ENCODE results near the gene CUTC.
"Not testable (repeated sequence)": the region's sequence is repeated elsewhere in the genome, so short reads cannot be mapped to it uniquely, and the experiment has no call there.

CUTC gene

GRCh38 chr10:99732033-99732842 is at the start of gene CUTC, which contains the start of gene COX15:
CUTC (plus strand) TSS chr10:99732234; CDS start chr10:99732349, 115 bp downstream.
COX15 (minus strand) TSS chr10:99732127; CDS start chr10:99732049, 78 bp downstream.
- peak; percentile 97 for DNase-seq

DNA sequence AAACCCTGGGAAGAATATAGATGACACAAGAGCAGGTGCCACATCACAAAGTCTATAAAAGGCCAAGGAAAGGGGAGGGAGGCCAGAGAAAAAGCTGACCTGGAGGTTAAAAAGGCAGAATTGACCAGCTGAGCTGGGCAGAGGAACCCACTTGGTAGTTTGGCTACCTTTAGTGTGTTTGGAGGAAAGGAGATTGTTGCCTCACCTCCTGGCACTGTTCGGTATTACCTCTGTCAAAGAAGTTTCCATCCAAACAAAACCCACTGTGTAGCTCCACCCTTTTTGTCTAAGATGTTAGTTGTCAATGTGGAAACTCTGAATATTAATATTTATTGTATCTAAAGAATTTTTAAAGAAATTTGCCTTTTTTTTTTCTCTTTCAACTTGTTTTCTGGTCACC is 49.3 kb upstream of the CUTC start:
- no peak for DNase-seq

DNA sequence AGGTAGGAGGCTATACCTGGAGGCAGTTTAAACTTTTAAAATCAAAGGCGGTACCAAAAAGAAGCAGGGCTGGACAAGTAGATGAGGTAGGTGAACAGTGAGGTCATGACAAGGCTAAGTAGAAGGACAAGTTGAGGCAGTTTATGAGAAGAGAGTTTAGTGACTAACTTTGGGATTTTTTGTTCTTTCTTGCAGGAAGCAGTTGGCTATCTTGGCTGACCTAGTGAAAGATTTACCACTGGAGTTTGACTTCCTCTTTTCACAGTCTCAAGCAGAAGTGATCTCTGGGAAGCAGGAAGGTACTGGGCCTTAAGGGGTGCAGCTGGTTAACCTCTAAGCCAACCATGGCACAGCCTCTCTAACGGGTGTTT is 46.5 kb upstream of the CUTC start:
- DNase-seq = no peak

DNA sequence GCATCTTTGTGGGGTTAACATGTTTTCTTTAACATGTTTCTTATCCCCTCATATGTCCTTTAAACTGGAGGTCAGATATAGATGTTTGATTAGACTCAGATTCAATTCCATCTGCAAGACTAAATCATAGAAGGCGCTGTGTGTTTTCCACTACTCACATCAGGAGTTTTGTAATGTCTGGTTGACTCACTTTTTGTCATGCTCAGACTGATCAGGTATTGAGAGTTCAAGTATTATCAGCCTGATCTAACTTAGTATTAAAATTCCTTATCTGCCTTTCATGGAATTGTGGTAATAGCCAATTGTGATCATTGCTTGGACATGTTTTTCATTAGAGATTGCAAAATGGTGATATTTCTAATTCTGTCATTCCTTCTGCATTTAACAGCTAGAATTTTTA is 42.6 kb upstream of the CUTC start:
- DNase-seq = no peak

GRCh38 chr10:99693933-99694583 is 38.0 kb upstream of the CUTC start:
- DNase-seq = no peak

DNA sequence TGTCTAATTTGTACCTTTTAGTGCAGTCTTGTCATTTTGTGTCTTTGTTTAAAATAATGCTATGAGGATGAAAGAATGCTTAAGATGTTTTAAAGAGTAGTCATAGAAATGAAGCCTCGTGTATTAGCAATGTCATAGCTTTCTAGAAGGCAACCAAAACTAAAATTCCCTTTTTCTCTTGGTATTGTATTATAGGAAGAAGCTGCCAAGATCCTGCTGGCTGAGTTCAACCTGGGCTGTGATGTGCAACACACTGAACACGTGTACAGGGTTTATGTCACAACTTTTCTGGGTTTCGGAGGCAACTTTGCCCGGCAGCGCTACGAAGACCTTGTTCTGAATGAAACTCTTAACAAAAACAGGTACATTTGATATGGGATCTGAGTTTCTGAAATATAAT is 36.3 kb upstream of the CUTC start:
- DNase-seq = no peak

GRCh38 chr10:99698504-99699080 is 33.4 kb upstream of the CUTC start:
- no peak for DNase-seq

DNA sequence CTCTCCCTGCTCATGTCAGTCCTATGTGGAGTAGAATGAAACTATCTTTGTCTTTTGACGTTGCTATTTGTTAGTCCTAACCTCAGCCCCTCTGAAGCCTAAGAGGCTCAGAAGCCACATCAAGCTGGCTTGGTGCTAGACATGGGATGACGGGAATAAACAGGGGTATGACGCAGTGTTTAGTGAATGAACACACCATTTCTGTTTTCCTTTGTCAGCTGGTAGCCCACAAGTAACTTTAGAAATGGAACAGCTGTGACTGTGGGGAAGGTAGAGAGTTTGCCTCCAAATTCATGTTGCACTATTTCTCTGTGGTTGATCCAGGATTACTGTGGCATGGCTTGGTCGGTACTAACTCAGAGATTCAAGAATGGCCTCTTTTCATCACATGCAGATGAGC is 31.4 kb upstream of the CUTC start:
- DNase-seq = no peak

GRCh38 chr10:99708428-99709012 is 23.5 kb upstream of the CUTC start:
- DNase-seq = no peak

DNA sequence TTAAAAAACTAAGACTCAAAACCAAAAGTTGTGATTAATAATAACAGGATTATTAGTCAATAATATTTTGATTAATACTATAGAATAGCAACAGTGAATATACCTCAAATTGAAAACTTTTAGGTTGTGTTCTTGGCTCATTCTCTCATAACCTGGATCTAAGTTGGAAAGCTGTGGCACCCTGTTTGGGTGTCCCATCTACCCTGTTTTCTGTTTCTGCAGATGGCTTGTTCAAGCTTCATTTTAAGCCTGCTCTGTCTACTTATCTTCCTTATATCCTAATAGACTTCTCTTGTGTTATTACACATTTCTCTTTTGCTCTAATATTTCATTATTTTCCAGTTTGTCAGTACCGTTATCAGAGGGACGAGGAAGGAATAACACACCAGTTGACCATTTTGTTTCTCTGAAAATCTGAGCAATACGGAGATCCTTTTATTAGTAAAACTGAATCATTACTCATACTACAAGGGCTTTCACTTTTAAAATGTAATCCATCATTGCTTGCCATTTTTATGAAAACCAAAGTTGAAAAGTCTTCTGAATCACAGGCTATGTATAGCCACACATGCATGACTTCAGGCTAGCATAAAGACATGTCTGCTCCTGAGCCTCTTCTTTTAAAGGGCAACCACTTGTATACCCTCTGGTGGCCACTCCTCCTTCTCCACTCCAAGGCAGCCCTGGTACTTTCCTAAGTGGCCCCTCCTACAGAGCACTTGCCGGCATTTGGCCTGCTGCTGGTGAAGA is 22.4 kb upstream of the CUTC start:
- DNase-seq = no peak

DNA sequence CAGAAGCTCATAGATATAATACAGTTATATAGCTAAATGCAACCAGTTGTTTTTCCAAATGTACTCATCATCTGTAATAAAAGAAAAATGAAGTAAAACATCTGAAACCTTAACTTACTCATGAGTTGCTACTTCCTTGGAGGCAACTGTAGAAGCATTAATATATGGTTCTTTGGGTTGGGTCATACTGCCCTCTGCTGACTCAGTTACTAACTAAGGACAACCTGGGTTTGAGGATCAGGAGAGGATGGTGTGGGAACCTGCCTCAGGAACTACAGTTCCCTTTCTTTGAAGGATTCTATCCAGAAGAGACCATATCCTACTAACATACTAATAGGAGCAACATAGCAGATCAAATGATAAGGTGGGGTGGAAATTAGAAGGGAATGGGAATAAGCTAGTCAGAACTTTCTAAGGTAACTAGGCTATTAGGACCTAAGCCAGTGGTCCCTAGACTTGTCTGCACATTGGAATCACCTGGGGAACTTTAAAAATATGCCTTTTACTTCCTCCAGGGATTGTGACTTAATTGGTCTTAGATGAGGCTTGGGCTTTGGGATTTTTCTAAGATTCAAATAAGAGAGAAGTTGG is 20.8 kb upstream of the CUTC start:
- DNase-seq = peak; percentile 45

GRCh38 chr10:99714446-99714845 is 17.6 kb upstream of the CUTC start:
- DNase-seq = no peak

DNA sequence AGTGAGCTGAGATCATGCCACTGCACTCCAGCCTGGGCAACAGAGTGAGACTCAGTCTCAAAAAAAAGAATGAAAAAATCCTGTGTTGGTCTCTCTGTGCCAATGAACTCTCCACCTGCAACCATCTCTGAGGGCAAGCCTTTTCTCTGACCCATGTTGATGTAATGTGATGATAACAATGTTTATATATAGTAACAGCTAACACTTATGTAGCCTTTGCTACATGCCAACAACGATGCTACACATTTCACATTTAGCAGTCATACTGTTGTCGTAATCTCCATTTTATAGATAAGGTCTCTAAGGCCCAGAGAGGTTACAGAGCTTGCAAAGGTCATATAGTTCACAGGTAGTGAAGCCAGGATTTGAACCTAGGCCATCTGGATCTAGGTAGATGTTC is 11.6 kb upstream of the CUTC start:
- no peak for DNase-seq

- DNase-seq = no peak
Measured at GRCh38 chr10:99730026-99730425, 2.0 kb upstream of the CUTC start.

GRCh38 chr10:99731306-99732032 is 565 bp upstream of the CUTC start:
- DNase-seq = no peak

DNA sequence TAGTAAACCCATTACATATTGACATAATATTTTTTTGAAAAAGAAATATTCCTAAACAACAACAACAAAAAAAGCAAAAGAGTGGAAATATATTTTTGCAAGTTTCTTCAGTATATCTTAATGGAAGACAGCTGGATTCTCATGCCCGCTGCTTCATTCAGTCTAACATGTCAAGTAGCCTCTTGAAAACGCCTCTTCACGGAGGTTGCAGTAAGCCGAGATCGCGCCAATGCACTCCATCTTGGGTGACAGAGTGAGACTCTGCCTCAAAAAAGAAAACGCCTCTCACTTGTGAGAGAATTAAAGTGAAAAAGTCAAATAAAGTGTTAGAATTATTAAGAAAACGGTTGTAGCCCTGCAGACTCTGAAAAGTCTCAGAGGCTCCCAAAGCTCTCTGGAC is 1.3 kb downstream of the CUTC start:
- no peak for DNase-seq

GRCh38 chr10:99734111-99734510 is 2.1 kb downstream of the CUTC start:
- not testable (repeated sequence) for DNase-seq

GRCh38 chr10:99740260-99740659 is 8.2 kb downstream of the CUTC start:
- DNase-seq = no peak

GRCh38 chr10:99740933-99741559 is 9.0 kb downstream of the CUTC start:
- DNase-seq = no peak

DNA sequence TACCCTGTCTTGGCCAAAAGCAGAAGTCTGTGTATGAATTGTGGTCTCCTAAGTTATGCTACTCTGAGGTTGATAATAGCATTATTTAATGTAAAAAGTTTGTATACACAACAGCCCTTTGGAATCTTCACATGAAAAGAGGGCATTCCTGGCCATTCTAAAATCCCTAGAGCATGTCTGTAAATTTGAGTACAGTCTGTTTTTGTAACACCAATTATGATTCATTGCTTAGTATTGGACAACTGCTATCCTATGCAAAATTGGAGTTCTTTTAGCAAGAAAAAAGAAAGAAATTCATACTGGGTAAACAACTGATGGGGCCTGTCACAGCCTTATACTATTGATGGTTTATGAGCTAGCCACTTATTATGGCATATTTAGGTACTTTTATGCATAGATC is 10.2 kb downstream of the CUTC start:
- no peak for DNase-seq

DNA sequence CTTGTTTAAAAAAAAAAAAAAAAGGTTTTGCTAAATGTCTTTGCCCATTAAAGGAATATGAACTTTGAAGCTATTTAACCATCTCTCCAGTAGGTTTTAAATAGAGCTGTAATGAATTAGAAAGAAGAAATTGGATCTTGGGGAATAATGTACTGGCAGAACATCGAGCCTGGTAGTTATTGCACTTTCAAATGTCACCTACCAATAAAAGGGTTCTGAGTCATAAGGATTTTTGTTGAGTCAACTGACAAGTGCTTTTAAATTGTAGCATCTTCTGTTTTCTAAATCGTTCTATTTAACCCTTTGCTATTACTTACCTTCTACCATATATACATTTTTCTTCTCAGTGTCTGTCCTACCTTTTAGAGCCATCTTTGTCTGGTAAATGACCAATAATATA is 10.7 kb downstream of the CUTC start:
- no peak for DNase-seq
